Measurements from ENCODE around the gene ARHGAP25.

- no peak for TF ChIP-seq TAF1 (IDR thresholded peaks at IDR 0.05; ENCODE audit: borderline replicate concordance, low read depth, low read length)
- no peak for TF ChIP-seq POLR2A (IDR thresholded peaks at IDR 0.05; ENCODE audit: low read depth, low read length)
Observed at GRCh38 chr2:68723181-68723580, 11.4 kb upstream of the ARHGAP25 start.

Data from GM12892 (cell line).